H9 (cell line): ENCODE data around the gene TBC1D9. TPM values are rescaled to one million over a fixed set of nuclear protein-coding genes. Genes with fewer than 3 reads are reported as not detected.

Experiments used
- DNase-seq: peaks from one replicate; pipeline ENCODE4 v3.0.0-alpha.2; 2017
- H2AFZ ChIP-seq: one replicate; pipeline ENCODE4 v1.6.1; 2013; ENCODE audit warnings: mild to moderate bottlenecking, low read length, control low read depth, moderate library complexity
- H2AK5ac ChIP-seq: 2 replicates; pipeline ENCODE4 v1.6.1; 2013; ENCODE audit warnings: low read length, control low read depth, mixed read lengths; ENCODE audit not compliant: insufficient read length
- H2BK120ac ChIP-seq: one replicate; pipeline ENCODE4 v1.6.1; 2013; ENCODE audit warnings: low read depth, mild to moderate bottlenecking, low read length, control low read depth, inconsistent platforms; ENCODE audit not compliant: poor library complexity, severe bottlenecking
- H2BK12ac ChIP-seq: 2 replicates; pipeline ENCODE4 v1.6.1; 2013; ENCODE audit warnings: low read length, control low read depth, mixed read lengths, low read depth; ENCODE audit not compliant: insufficient read length
- H2BK15ac ChIP-seq: 2 replicates; pipeline ENCODE4 v1.6.1; 2013; ENCODE audit warnings: low read depth, low read length, control low read depth
- H2BK20ac ChIP-seq: one replicate; pipeline ENCODE4 v1.6.1; 2013; ENCODE audit warnings: low read depth, mild to moderate bottlenecking, low read length, control low read depth, inconsistent platforms; ENCODE audit not compliant: poor library complexity, severe bottlenecking
- H2BK5ac ChIP-seq: 2 replicates; pipeline ENCODE4 v1.6.1; 2013; ENCODE audit warnings: low read length, control low read depth, mixed read lengths; ENCODE audit not compliant: insufficient read length
- H3K14ac ChIP-seq: 2 replicates; pipeline ENCODE4 v1.6.1; 2013; ENCODE audit warnings: low read length, control low read depth; ENCODE audit not compliant: insufficient read depth
- H3K18ac ChIP-seq: 2 replicates; pipeline ENCODE4 v1.6.1; 2013; ENCODE audit warnings: low read depth, mild to moderate bottlenecking, mixed read lengths, low read length, control low read depth; ENCODE audit not compliant: insufficient read length
- H3K23ac ChIP-seq: 2 replicates; pipeline ENCODE4 v1.6.1; 2013; ENCODE audit warnings: low read length, control low read depth, mixed read lengths, low read depth; ENCODE audit not compliant: insufficient read length
- H3K23me2 ChIP-seq: 2 replicates; pipeline ENCODE4 v1.6.1; 2013; ENCODE audit warnings: low read depth, mild to moderate bottlenecking, mixed read lengths, low read length, control low read depth; ENCODE audit not compliant: insufficient read length, poor library complexity, severe bottlenecking
- H3K27ac ChIP-seq: 2 replicates; pipeline ENCODE4 v1.5.1; 2013; ENCODE audit warnings: low read length, control low read depth, mixed read lengths, low read depth; ENCODE audit not compliant: insufficient read length
- H3K27me3 ChIP-seq: 2 replicates; pipeline ENCODE4 v1.6.1; 2013; ENCODE audit warnings: low read length, control low read depth, inconsistent platforms; ENCODE audit not compliant: insufficient read depth
- H3K4ac ChIP-seq: 2 replicates; pipeline ENCODE4 v1.6.1; 2013; ENCODE audit warnings: low read depth, mild to moderate bottlenecking, control low read depth, inconsistent platforms, low read length, moderate library complexity
- H3K4me1 ChIP-seq: 2 replicates; pipeline ENCODE4 v1.6.1; 2013; ENCODE audit warnings: low read length, control low read depth, inconsistent platforms; ENCODE audit not compliant: insufficient read depth
- H3K4me2 ChIP-seq: 2 replicates; pipeline ENCODE4 v1.6.1; 2013; ENCODE audit warnings: low read length, control low read depth, mixed read lengths; ENCODE audit not compliant: insufficient read length, insufficient read depth
- H3K56ac ChIP-seq: 2 replicates; pipeline ENCODE4 v1.6.1; 2013; ENCODE audit warnings: low read depth, mild to moderate bottlenecking, mixed read lengths, low read length, control low read depth; ENCODE audit not compliant: insufficient read length
- H3K79me1 ChIP-seq: 2 replicates; pipeline ENCODE4 v1.6.1; 2013; ENCODE audit warnings: low read depth, mild to moderate bottlenecking, moderate library complexity, low read length, control low read depth, inconsistent platforms; ENCODE audit not compliant: insufficient read depth, poor library complexity, severe bottlenecking
- H3K79me2 ChIP-seq: 2 replicates; pipeline ENCODE4 v1.6.1; 2013; ENCODE audit warnings: low read length, control low read depth, inconsistent platforms; ENCODE audit not compliant: insufficient read depth
- H3K9ac ChIP-seq: 2 replicates; pipeline ENCODE4 v1.6.1; 2013; ENCODE audit warnings: low read length, control low read depth, mixed read lengths; ENCODE audit not compliant: insufficient read length; ENCODE audit errors: extremely low read depth
- H3K9me3 ChIP-seq: one replicate; pipeline ENCODE4 v1.6.1; 2013; ENCODE audit warnings: low read depth, low read length, inconsistent platforms; ENCODE audit not compliant: control insufficient read depth
- H3T11ph ChIP-seq: one replicate; pipeline ENCODE4 v1.6.1; 2013; ENCODE audit warnings: mild to moderate bottlenecking, low read length, control low read depth, inconsistent platforms
- H4K20me1 ChIP-seq: one replicate; pipeline ENCODE4 v1.6.1; 2013; ENCODE audit not compliant: control insufficient read depth, insufficient read length, insufficient read depth
- H4K5ac ChIP-seq: 2 replicates; pipeline ENCODE4 v1.6.1; 2013; ENCODE audit warnings: low read depth, mild to moderate bottlenecking, mixed read lengths, low read length, control low read depth; ENCODE audit not compliant: insufficient read length
- H4K8ac ChIP-seq: replicated peaks from 2 replicates; pipeline ENCODE4 v1.6.1; 2013; ENCODE audit warnings: low read length, control low read depth, mixed read lengths, low read depth; ENCODE audit not compliant: insufficient read length
- H4K91ac ChIP-seq: 2 replicates; pipeline ENCODE4 v1.6.1; 2013; ENCODE audit warnings: low read depth, mild to moderate bottlenecking, moderate library complexity, mixed read lengths, low read length, control low read depth; ENCODE audit not compliant: insufficient read length
- H3K27ac Mint-ChIP-seq, 3 experiments: 2 replicates in 2 of 3; 3 replicates in 1 of 3; pipeline ENCODE4 v1.8.0; 2020 to 2021; ENCODE audit warnings: mixed read lengths in 3 of 3, mild to moderate bottlenecking in 1 of 3, moderate library complexity in 1 of 3
- H3K27me3 Mint-ChIP-seq: 2 replicates; pipeline ENCODE4 v1.8.0; 2021; ENCODE audit warnings: low read depth, mild to moderate bottlenecking, moderate library complexity, mixed read lengths
- H3K36me3 Mint-ChIP-seq, 3 experiments: 2 replicates in 2 of 3; 3 replicates in 1 of 3; pipeline ENCODE4 v1.8.0; 2020 to 2021; ENCODE audit warnings: low read depth in 3 of 3, mixed read lengths in 3 of 3; ENCODE audit not compliant: insufficient read depth in 1 of 3
- H3K4me1 Mint-ChIP-seq, 2 experiments: 2 replicates each; pipeline ENCODE4 v1.8.0; 2020; ENCODE audit warnings: mixed read lengths in 2 of 2
- H3K4me3 Mint-ChIP-seq, 2 experiments: 2 replicates in 1 of 2; 3 replicates in 1 of 2; pipeline ENCODE4 v1.8.0; 2020 to 2021; ENCODE audit warnings: mild to moderate bottlenecking in 2 of 2, mixed read lengths in 2 of 2, moderate library complexity in 1 of 2
- H3K9me3 Mint-ChIP-seq, 2 experiments: 2 replicates in 1 of 2; 3 replicates in 1 of 2; pipeline ENCODE4 v1.8.0; 2020; ENCODE audit warnings: mild to moderate bottlenecking in 2 of 2, mixed read lengths in 2 of 2, moderate library complexity in 1 of 2
- CTCF ChIP-seq: fragments of 200-600 bp; sonication (generic); conservative IDR thresholded peaks from 3 replicates; pipeline ENCODE4 v1.8.0; 2021; ENCODE audit warnings: antibody characterized with exemption, mild to moderate bottlenecking
- WGBS: extraction: QIAGEN DNeasy Blood & Tissue Kit; methylation state at CpG from one replicate; pipeline ENCODE4 v1.1.7; 2013; ENCODE audit warnings: missing lambda C conversion rate, low lambda C conversion rate, mixed read lengths; ENCODE audit not compliant: insufficient read length; ENCODE audit errors: extremely low coverage; 5-methylcytosine and 5-hydroxymethylcytosine counted together
- total RNA-seq: library from RNA; stranded (reverse); gene quantifications from 2 replicates; pipeline ENCODE4 v1.2.1, GENCODE V29; 2021

Gene TBC1D9
- total RNA-seq, 1 experiment from 2014 or later, result 0.63 TPM

GRCh38 chr4:140800666-140801065 is 44.5 kb upstream of the TBC1D9 start:
- Mint-ChIP-seq H3K27me3 (peaks cover 6% of the 10 kb centered on the region), H3K4me1 (peaks cover 0 to 4% of the 10 kb centered on the region in 2 experiments; a peak in 2 of 4 replicates), H3K36me3 (no peaks in the 10 kb centered on the region), H3K4me3 (no peak overlapping the region), H3K27ac (no peak overlapping the region), H3K9me3 (no peaks in the 10 kb centered on the region)
- no peak overlapping the region for H2BK120ac ChIP-seq
- no peaks in the 10 kb centered on the region for H3K9me3 ChIP-seq
- no peak overlapping the region for H4K91ac ChIP-seq
- H2AFZ ChIP-seq, result no peak overlapping the region
- H3K9ac ChIP-seq, result no peak overlapping the region
- no peaks in the 10 kb centered on the region for H3K4me1 ChIP-seq
- H3K79me1 ChIP-seq, result no peaks in the 10 kb centered on the region
- no peak overlapping the region for H3K18ac ChIP-seq
- no peak overlapping the region for H2BK15ac ChIP-seq
- no peaks in the 10 kb centered on the region for H3K27me3 ChIP-seq
- H3K79me2 ChIP-seq, result no peaks in the 10 kb centered on the region; the same call in 1 of the 2 replicates
- no peak overlapping the region for H4K5ac ChIP-seq
- H3K4me2 ChIP-seq, result no peak overlapping the region
- WGBS, result no CpG with 5 or more reads among the region's 5 CpGs
- no peak overlapping the region for H3K27ac ChIP-seq
- H4K8ac ChIP-seq, result no peak overlapping the region
- H3K4ac ChIP-seq, result no peak overlapping the region
- DNase-seq, result no peak
- H3K14ac ChIP-seq, result no peak overlapping the region
- no peaks in the 10 kb centered on the region for H4K20me1 ChIP-seq
- H3T11ph ChIP-seq, result no peak overlapping the region
- no peak overlapping the region for H2BK20ac ChIP-seq
- TF ChIP-seq CTCF, result no peak
- no peaks in the 10 kb centered on the region for H3K23me2 ChIP-seq
- H3K56ac ChIP-seq, result no peak overlapping the region
- no peak overlapping the region for H2BK5ac ChIP-seq
- H2BK12ac ChIP-seq, result no peak overlapping the region
- H3K23ac ChIP-seq, result no peak overlapping the region
- no peak overlapping the region for H2AK5ac ChIP-seq
